Caco-2 (cell line): ENCODE measurements around the gene DMAP1. TPM values are rescaled to one million over a fixed set of nuclear protein-coding genes. Genes with fewer than 3 reads are reported as not detected.

Source experiments
- Bru-seq: library from RNA; stranded (reverse); fragments of 400-500 nt; gene quantifications from one replicate; lab custom pipeline; 2021; lab: Mats Ljungman, UMichigan
- BruChase-seq, 2 experiments: library from RNA; stranded (reverse); fragments of 400-500 nt; gene quantifications; one replicate each; lab custom pipeline; 2021; lab: Mats Ljungman, UMichigan
- BruUV-seq: library from RNA; stranded (reverse); fragments of 400-500 nt; replicated peaks from 2 replicates; lab custom pipeline; 2021; lab: Mats Ljungman, UMichigan
- CTCF ChIA-PET: fragments of 300-600 bp; sonication (Branson Sonifier 250); formaldehyde crosslinking; loops from one replicate; lab custom pipeline; 2022; ENCODE audit warnings: antibody characterized with exemption; lab: Charles Lee
- POLR2A ChIA-PET: fragments of 300-600 bp; sonication (Branson Sonifier 250); formaldehyde crosslinking; loops from one replicate; lab custom pipeline; 2022; ENCODE audit warnings: antibody characterized with exemption; lab: Charles Lee
- DNase-seq, 2 experiments: peaks; one replicate each; pipeline versions ENCODE4 v3.0.0 to v3.0.0-alpha.2; 2020 to 2022
- H3K27me3 ChIP-seq: replicated peaks from 2 replicates; pipeline ENCODE4 v1.6.0; 2011; ENCODE audit warnings: low read length; ENCODE audit not compliant: control insufficient read depth, insufficient read depth
- H3K36me3 ChIP-seq: 2 replicates; pipeline ENCODE4 v1.5.1; 2011; ENCODE audit warnings: low read length; ENCODE audit not compliant: control insufficient read depth, insufficient read depth
- H3K4me1 ChIP-seq: fragments of 250-450 bp; sonication (Bioruptor Pico); 2 replicates; pipeline ENCODE4 v1.5.1; 2020; ENCODE audit warnings: mild to moderate bottlenecking
- H3K4me3 ChIP-seq: 2 replicates; pipeline ENCODE4 v1.5.1; 2011; ENCODE audit warnings: low read depth, mild to moderate bottlenecking, control low read depth, low read length
- H3K9me3 ChIP-seq: fragments of 250-450 bp; sonication (Bioruptor Pico); 2 replicates; pipeline ENCODE4 v1.5.1; 2020; ENCODE audit warnings: mild to moderate bottlenecking, moderate library complexity
- H3K27ac Mint-ChIP-seq: one replicate; pipeline ENCODE4 v1.8.0; 2022; ENCODE audit warnings: mixed read lengths; ENCODE audit not compliant: unreplicated experiment
- H3K27me3 Mint-ChIP-seq: one replicate; pipeline ENCODE4 v1.8.0; 2022; ENCODE audit warnings: mixed read lengths; ENCODE audit not compliant: insufficient read depth, unreplicated experiment
- H3K36me3 Mint-ChIP-seq: one replicate; pipeline ENCODE4 v1.8.0; 2022; ENCODE audit warnings: mild to moderate bottlenecking, mixed read lengths; ENCODE audit not compliant: insufficient read depth, unreplicated experiment
- H3K4me1 Mint-ChIP-seq: one replicate; pipeline ENCODE4 v1.8.0; 2022; ENCODE audit warnings: low read depth, mixed read lengths; ENCODE audit not compliant: unreplicated experiment
- H3K4me3 Mint-ChIP-seq: one replicate; pipeline ENCODE4 v1.8.0; 2022; ENCODE audit warnings: mild to moderate bottlenecking, moderate library complexity, mixed read lengths; ENCODE audit not compliant: unreplicated experiment
- H3K9me3 Mint-ChIP-seq: one replicate; pipeline ENCODE4 v1.8.0; 2022; ENCODE audit warnings: mixed read lengths; ENCODE audit not compliant: unreplicated experiment
- intact Hi-C: fragments of 100-400 bp; cut with micrococcal nuclease; formaldehyde crosslinking; loops from one replicate; pipeline ENCODE4 v1.10.0; 2022; ENCODE audit not compliant: unreplicated experiment
- long read RNA-seq: library from polyadenylated mRNA; stranded (forward); transcript quantifications from one replicate; pipeline ENCODE4 v2.0.0, GENCODE V29; 2022
- total RNA-seq: library from RNA; stranded (reverse); gene quantifications from 2 replicates; pipeline ENCODE4 v1.2.3, GENCODE V29; 2022
- TF ChIP-seq, protein P1 (sequence below), 2 experiments: fragments of 200-600 bp in 1 of 2; IDR thresholded peaks; 1 replicate in 1 of 2; 2 replicates in 1 of 2; pipeline versions ENCODE4 v1.5.1 to v1.8.0; 2011 to 2022; ENCODE audit warnings: antibody characterized with exemption in 1 of 2, control low read depth in 1 of 2, inconsistent platforms in 1 of 2, low read depth in 1 of 2, low read length in 1 of 2, mild to moderate bottlenecking in 1 of 2, moderate library complexity in 1 of 2; ENCODE audit not compliant: insufficient read depth in 1 of 2, severe bottlenecking in 1 of 2, unreplicated experiment in 1 of 2

The DMAP1 gene, protein sequence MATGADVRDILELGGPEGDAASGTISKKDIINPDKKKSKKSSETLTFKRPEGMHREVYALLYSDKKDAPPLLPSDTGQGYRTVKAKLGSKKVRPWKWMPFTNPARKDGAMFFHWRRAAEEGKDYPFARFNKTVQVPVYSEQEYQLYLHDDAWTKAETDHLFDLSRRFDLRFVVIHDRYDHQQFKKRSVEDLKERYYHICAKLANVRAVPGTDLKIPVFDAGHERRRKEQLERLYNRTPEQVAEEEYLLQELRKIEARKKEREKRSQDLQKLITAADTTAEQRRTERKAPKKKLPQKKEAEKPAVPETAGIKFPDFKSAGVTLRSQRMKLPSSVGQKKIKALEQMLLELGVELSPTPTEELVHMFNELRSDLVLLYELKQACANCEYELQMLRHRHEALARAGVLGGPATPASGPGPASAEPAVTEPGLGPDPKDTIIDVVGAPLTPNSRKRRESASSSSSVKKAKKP
- total RNA-seq: 40.4 and 41.1 TPM in 2 replicates
- Bru-seq, nascent RNA: percentile 73 among the genes with signal in this experiment
- BruChase-seq, experiment 1, labeled RNA remaining after a 2-hour chase: percentile 87 among the genes with signal in this experiment
- BruChase-seq, experiment 2, labeled RNA remaining after a 6-hour chase: percentile 88 among the genes with signal in this experiment
- long read RNA-seq, full-length matches to known transcripts: 59 of 74 reads
- long read RNA-seq, partial matches to known transcripts: 3 of 74 reads
- long read RNA-seq, other reads (novel, unspliced or antisense): 12 of 74 reads

DNA sequence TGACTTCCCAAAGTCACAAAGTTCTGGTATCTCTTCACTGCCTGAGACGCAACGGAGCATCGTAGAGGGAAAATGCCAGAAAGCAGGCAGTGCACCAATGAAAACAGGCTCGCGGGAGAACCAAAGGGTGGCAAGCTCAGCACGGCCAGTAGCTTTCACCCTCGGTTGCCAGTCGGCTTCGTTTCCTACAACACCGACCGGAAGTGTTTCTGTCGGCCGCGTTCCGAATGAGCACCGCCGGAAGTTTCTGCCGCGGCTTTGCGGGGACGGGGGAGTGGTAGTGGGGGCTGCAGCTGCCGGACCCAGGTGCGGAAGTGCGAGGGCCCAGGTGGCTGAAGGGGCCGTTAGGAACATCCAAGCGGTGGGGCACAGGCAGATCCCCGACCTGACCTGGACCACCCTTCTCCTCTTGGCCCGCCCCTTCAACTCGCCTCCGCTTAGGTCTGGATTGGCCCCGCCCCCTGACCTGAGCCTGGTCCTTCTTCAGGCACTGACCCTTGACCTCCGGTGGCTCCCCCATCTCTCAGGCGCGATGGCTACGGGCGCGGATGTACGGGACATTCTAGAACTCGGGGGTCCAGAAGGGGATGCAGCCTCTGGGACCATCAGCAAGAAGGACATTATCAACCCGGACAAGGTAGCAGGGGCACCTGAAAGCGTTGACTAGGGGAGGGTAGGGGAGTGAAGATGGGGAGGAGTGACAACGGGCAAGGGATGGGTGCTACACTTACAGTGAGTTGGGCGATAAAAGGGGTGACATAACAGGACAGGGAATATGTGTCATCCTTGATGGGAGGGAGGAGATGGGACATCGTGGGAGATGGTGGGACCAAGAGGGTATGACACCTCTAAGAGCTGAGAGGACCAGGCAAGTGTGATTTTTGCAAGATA, at the start of gene DMAP1:
DMAP1 (plus strand) TSS at position 250 of the 891 bp plus-strand sequence; CDS start at position 533, 283 bp downstream.
- peaks cover 10% of the 10 kb centered on the region for H3K4me1 ChIP-seq
- Mint-ChIP-seq H3K27ac (peak within 1 kb of the TSS; percentile 80), H3K4me3 (peak within 1 kb of the TSS; percentile 93), H3K9me3 (no peaks in the 10 kb centered on the region), H3K27me3 (peaks cover 2% of the 10 kb centered on the region), H3K36me3 (peaks cover 14% of the 10 kb centered on the region), H3K4me1 (peaks cover 7% of the 10 kb centered on the region)
- DNase-seq: peak; percentile 78 to 80
- POLR2A ChIA-PET: interaction anchor here (0.6 to 1.0 kb wide), 2 partner anchors 418 to 508 kb away, joined by 3 read pairs; no protein-coding TSS in a partner anchor
- intact Hi-C loops: no loop called here
- BruUV-seq: no TSS peak
- TF ChIP-seq, protein P1, sequence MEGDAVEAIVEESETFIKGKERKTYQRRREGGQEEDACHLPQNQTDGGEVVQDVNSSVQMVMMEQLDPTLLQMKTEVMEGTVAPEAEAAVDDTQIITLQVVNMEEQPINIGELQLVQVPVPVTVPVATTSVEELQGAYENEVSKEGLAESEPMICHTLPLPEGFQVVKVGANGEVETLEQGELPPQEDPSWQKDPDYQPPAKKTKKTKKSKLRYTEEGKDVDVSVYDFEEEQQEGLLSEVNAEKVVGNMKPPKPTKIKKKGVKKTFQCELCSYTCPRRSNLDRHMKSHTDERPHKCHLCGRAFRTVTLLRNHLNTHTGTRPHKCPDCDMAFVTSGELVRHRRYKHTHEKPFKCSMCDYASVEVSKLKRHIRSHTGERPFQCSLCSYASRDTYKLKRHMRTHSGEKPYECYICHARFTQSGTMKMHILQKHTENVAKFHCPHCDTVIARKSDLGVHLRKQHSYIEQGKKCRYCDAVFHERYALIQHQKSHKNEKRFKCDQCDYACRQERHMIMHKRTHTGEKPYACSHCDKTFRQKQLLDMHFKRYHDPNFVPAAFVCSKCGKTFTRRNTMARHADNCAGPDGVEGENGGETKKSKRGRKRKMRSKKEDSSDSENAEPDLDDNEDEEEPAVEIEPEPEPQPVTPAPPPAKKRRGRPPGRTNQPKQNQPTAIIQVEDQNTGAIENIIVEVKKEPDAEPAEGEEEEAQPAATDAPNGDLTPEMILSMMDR (IDR thresholded peaks at IDR 0.05; ENCODE audit: insufficient read depth in 1 of 2, low read depth in 1 of 2, low read length in 1 of 2, severe bottlenecking in 1 of 2, unreplicated experiment in 1 of 2): no peak
- no peaks in the 10 kb centered on the region for H3K27me3 ChIP-seq
- peak within 1 kb of the TSS; percentile 73 for H3K4me3 ChIP-seq
- CTCF ChIA-PET: interaction anchor here (0.5 to 2.2 kb wide), 3 partner anchors 81 to 1090 kb away, joined by 3 to 5 read pairs (median 5); no protein-coding TSS in a partner anchor
- H3K9me3 ChIP-seq: no peaks in the 10 kb centered on the region
- H3K36me3 ChIP-seq: no peaks in the 10 kb centered on the region

DNA sequence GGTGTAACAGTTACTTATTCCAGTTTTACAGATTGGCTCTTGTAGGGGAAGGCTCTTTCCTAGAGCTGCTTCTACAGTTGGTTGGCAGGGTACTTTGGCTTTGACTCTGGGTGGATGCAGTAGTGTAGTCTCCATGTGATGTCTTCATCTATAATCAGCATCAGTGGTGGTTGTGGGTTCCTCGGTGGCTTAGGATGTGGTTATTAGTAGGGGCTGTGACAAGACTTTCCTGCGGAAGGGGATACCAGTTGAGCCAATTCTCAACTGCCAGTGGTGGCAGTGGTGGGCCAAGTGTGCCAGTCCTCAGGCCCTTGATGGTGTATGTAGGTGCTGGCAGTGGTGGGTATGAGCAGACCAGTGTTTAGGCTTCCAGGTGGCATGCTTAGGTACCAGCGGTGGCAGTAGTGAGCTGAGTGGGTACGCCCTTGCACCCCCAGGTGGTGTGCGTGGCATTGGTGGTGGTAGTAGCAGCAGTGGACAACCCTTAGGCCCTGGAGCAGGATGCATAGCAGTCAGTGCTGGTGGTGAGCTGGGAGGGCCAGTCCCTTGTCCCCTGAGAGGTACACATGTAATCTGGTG, 44.7 kb upstream of the DMAP1 start:
- Mint-ChIP-seq H3K36me3 (no peaks in the 10 kb centered on the region), H3K27ac (no peak overlapping the region), H3K9me3 (no peaks in the 10 kb centered on the region), H3K4me1 (no peaks in the 10 kb centered on the region), H3K4me3 (no peak overlapping the region), H3K27me3 (peaks cover 7% of the 10 kb centered on the region)
- TF ChIP-seq, protein P1 (IDR thresholded peaks at IDR 0.05; ENCODE audit: insufficient read depth in 1 of 2, low read depth in 1 of 2, low read length in 1 of 2, severe bottlenecking in 1 of 2, unreplicated experiment in 1 of 2): no peak
- intact Hi-C loops: no loop called here
- BruUV-seq: no TSS peak
- Histone ChIP-seq H3K36me3 (no peaks in the 10 kb centered on the region), H3K27me3 (no peaks in the 10 kb centered on the region), H3K9me3 (no peaks in the 10 kb centered on the region), H3K4me1 (no peaks in the 10 kb centered on the region), H3K4me3 (no peak overlapping the region)
- ChIA-PET POLR2A (no interaction called here), CTCF (no interaction called here)
- DNase-seq: no peak
